ENCODE measurements around the gene SNX22. TPM values are rescaled to one million over a fixed set of nuclear protein-coding genes. Genes with fewer than 3 reads are reported as not detected.
A peak's percentile ranks its signal among the peaks of the same experiment; 100 is the strongest.

Gene SNX22
- total and polyA plus RNA-seq, 9 of the 15 experiments (the other 6 are each of a cell fraction or from before 2014, with no cell fraction given): 0.91 to 3.0 (median 2.0) TPM

DNA sequence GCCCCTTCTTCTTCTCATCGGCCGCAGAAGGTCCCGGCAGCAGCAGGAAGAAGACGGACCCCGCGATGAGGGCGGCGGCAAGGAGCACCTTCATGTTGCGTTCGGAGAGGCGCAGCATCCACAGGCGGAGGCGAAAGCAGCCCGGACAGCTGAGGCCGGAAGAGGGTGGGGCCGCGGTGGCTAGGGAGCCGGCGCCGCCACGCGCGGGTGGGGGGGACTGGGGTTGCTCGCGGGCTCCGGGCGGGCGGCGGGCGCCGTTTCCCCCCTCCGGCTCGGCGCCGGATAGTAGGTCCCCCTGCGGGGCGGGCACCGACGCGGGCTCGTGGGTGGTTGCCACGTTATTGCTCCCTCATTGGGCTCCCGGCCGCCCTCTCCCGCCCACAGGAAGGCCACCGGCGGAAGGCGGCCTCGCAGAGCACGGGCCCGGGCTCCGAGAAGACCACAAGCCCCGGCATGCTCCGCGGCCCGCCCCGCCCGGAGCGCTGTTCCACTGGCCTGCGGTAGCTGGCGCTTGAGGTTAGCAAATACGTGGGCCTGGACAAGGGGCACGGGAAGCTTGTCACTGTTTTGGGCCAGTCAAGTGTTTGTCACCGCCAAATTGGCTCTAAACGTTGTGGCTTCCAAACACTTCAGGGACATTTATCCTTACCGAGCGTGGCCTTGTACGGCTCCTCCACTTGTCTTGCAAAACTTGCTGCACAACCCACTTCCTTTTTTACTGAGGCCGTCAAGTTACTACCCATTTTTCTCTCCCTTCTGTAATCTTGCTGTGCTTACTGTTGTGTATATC is 11.5 kb downstream of the SNX22 start, which contains the start of gene PPIB (continued):
- TF ChIP-seq BRF2 (IDR thresholded peaks at IDR 0.05; ENCODE audit: borderline replicate concordance, insufficient read depth, insufficient read length) (no peak), RCOR1 (IDR thresholded peaks at IDR 0.05; ENCODE audit: borderline replicate concordance in 1 of 2, low read depth in 2 of 2, low read length in 2 of 2) (peak in 1 of 2 experiments; percentile 45; a peak in 1 of 4 replicates), XRCC4 (IDR thresholded peaks at IDR 0.05; ENCODE audit: extremely low read depth, insufficient read depth, insufficient read length) (no peak), ZFP1 (CRISPR knock-in tag; IDR thresholded peaks at IDR 0.05) (0 out of 2 replicates have a peak, but pooled peaks have one; percentile 9), ELF1 (tag; IDR thresholded peaks at IDR 0.05) (peak; percentile 94), GABPB1 (CRISPR knock-in tag; IDR thresholded peaks at IDR 0.05) (peak; percentile 93), ZFP36 (IDR thresholded peaks at IDR 0.05; ENCODE audit: low read depth, low read length, partially characterized antibody) (no peak), PHB2 (IDR thresholded peaks at IDR 0.05; ENCODE audit: low read depth) (no peak), ZNF239 (CRISPR knock-in tag; IDR thresholded peaks at IDR 0.05) (no peak), ZNF696 (CRISPR knock-in tag; conservative IDR thresholded peaks at IDR 0.05) (no peak), KLF10 (CRISPR knock-in tag; IDR thresholded peaks at IDR 0.05) (no peak)
- TF ChIP-seq, protein P1, sequence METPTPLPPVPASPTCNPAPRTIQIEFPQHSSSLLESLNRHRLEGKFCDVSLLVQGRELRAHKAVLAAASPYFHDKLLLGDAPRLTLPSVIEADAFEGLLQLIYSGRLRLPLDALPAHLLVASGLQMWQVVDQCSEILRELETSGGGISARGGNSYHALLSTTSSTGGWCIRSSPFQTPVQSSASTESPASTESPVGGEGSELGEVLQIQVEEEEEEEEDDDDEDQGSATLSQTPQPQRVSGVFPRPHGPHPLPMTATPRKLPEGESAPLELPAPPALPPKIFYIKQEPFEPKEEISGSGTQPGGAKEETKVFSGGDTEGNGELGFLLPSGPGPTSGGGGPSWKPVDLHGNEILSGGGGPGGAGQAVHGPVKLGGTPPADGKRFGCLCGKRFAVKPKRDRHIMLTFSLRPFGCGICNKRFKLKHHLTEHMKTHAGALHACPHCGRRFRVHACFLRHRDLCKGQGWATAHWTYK (CRISPR knock-in tag; IDR thresholded peaks at IDR 0.05): no peak
- TF ChIP-seq, protein P2, sequence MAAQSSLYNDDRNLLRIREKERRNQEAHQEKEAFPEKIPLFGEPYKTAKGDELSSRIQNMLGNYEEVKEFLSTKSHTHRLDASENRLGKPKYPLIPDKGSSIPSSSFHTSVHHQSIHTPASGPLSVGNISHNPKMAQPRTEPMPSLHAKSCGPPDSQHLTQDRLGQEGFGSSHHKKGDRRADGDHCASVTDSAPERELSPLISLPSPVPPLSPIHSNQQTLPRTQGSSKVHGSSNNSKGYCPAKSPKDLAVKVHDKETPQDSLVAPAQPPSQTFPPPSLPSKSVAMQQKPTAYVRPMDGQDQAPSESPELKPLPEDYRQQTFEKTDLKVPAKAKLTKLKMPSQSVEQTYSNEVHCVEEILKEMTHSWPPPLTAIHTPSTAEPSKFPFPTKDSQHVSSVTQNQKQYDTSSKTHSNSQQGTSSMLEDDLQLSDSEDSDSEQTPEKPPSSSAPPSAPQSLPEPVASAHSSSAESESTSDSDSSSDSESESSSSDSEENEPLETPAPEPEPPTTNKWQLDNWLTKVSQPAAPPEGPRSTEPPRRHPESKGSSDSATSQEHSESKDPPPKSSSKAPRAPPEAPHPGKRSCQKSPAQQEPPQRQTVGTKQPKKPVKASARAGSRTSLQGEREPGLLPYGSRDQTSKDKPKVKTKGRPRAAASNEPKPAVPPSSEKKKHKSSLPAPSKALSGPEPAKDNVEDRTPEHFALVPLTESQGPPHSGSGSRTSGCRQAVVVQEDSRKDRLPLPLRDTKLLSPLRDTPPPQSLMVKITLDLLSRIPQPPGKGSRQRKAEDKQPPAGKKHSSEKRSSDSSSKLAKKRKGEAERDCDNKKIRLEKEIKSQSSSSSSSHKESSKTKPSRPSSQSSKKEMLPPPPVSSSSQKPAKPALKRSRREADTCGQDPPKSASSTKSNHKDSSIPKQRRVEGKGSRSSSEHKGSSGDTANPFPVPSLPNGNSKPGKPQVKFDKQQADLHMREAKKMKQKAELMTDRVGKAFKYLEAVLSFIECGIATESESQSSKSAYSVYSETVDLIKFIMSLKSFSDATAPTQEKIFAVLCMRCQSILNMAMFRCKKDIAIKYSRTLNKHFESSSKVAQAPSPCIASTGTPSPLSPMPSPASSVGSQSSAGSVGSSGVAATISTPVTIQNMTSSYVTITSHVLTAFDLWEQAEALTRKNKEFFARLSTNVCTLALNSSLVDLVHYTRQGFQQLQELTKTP (IDR thresholded peaks at IDR 0.05; ENCODE audit: low read depth in 1 of 2, partially characterized antibody in 2 of 2): peak; percentile 65 to 77

Measured in K562 (cell line).